ENCODE results near the gene ZSCAN9.

ZSCAN9 gene

DNA sequence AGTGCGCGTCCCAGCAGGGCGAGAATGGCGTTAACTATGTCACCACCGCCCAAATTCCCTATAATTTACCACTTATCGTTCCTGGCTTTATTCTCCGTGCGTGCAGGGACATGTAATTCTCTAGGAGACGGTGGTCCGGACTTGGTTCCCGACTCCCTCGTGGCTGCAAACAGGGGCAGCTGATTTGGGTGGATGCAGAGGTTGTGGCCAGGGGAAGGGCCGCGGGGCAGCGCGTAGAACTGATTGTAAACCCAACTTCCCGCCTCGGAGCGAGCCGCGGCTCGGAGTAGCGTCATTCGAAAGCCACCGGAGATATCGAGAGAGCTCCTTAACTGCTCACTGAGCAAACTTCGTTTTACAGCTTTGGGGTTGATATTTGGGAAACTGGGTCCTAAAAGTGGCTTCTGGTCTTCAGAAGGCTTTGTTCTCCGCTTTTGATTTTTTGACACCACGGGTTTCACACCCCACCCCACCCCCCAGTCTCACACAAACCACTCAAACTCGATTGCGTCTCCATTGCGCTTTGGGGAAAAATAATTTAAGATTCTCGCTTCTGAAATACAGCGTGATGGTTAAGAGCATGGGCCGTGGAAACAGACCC is 17.5 kb upstream of the ZSCAN9 start:
- no peak overlapping the region for H3K27ac ChIP-seq (ENCODE audit: low read depth, low read length)
- peak overlapping the region; percentile 56 to 73 for H3K4me3 ChIP-seq (ENCODE audit: low read depth in 1 of 2, low read length in 2 of 2)
- H3K9ac ChIP-seq (ENCODE audit: low read depth in 1 of 2, low read length in 2 of 2): peak overlapping the region in 1 of 2 donors; percentile 4
- no peaks in the 10 kb centered on the region for H3K36me3 ChIP-seq (ENCODE audit: control insufficient read depth in 1 of 2, insufficient read depth in 2 of 2, low read length in 2 of 2)
- peaks cover 28 to 58% of the 10 kb centered on the region in 2 donors for H3K27me3 ChIP-seq (ENCODE audit: control insufficient read depth in 1 of 2, insufficient read depth in 2 of 2, low read length in 2 of 2)
- peaks cover 0 to 3% of the 10 kb centered on the region in 2 donors for H3K9me3 ChIP-seq (ENCODE audit: control insufficient read depth in 1 of 2, low read length in 2 of 2)
- peaks cover 16 to 23% of the 10 kb centered on the region in 2 donors for H3K4me1 ChIP-seq (ENCODE audit: control insufficient read depth in 1 of 2, insufficient read depth in 2 of 2, low read length in 2 of 2)

- H3K27me3 ChIP-seq (ENCODE audit: control insufficient read depth in 1 of 2, insufficient read depth in 2 of 2, low read length in 2 of 2): peaks cover 33 to 64% of the 10 kb centered on the region in 2 donors
- H3K9ac ChIP-seq (ENCODE audit: low read depth in 1 of 2, low read length in 2 of 2): peak overlapping the region in 1 of 2 donors; percentile 11
Observed at GRCh38 chr6:28208111-28208659, 16.9 kb upstream of the ZSCAN9 start.

DNA sequence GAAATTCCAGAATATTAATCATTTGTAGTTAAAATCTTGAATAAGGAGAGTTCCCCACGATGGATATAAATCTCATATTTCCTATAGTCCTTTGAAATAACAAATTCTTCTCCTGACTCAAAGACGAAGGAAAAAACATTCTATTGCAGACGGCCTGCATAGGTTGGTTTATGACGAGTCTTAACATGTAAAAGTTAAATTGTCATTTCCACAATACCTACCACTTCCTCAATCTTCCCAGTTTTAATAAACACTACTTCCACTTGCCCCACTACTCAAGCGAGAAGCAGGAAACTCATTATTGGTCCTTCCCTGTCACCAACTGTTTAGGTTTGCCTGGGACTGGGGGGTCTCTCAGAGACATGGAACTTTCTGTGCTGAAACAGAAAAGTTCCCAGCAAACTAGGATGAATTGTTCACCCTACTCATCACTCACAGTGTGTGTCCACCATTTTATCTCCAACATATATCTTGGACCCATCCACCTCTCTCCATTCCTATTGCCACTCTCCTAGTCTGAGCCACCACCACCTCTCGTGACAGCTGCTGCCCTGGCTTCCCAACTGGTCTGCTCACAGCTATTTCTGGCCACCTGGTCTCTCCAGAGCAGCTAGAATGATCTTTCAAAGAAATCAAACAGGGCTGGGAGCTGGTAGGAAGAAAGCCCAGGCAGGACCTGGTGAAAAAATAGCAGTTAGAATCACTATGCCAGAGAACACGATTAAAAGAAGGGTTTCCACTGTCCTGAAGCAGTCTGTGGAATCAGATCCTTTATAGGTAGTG is 15.1 kb upstream of the ZSCAN9 start:
- Histone ChIP-seq H3K27ac (ENCODE audit: low read depth, low read length) (no peak overlapping the region), H3K4me1 (ENCODE audit: control insufficient read depth in 1 of 2, insufficient read depth in 2 of 2, low read length in 2 of 2) (peaks cover 22 to 31% of the 10 kb centered on the region in 2 donors), H3K27me3 (ENCODE audit: control insufficient read depth in 1 of 2, insufficient read depth in 2 of 2, low read length in 2 of 2) (peaks cover 33 to 68% of the 10 kb centered on the region in 2 donors), H3K9me3 (ENCODE audit: control insufficient read depth in 1 of 2, low read length in 2 of 2) (no peaks in the 10 kb centered on the region), H3K4me3 (ENCODE audit: low read depth in 1 of 2, low read length in 2 of 2) (no peak overlapping the region), H3K36me3 (ENCODE audit: control insufficient read depth in 1 of 2, insufficient read depth in 2 of 2, low read length in 2 of 2) (no peaks in the 10 kb centered on the region), H3K9ac (ENCODE audit: low read depth in 1 of 2, low read length in 2 of 2) (no peak overlapping the region)

More at GRCh38 chr6:28208111-28208659, 16.9 kb upstream of the ZSCAN9 start:
- Histone ChIP-seq H3K4me1 (ENCODE audit: control insufficient read depth in 1 of 2, insufficient read depth in 2 of 2, low read length in 2 of 2) (peaks cover 20 to 27% of the 10 kb centered on the region in 2 donors), H3K27ac (ENCODE audit: low read depth, low read length) (no peak overlapping the region), H3K9me3 (ENCODE audit: control insufficient read depth in 1 of 2, low read length in 2 of 2) (peaks cover 0 to under 1% of the 10 kb centered on the region in 2 donors), H3K4me3 (ENCODE audit: low read depth in 1 of 2, low read length in 2 of 2) (peak overlapping the region; percentile 56 to 73), H3K36me3 (ENCODE audit: control insufficient read depth in 1 of 2, insufficient read depth in 2 of 2, low read length in 2 of 2) (no peaks in the 10 kb centered on the region)

- Histone ChIP-seq H3K4me1 (ENCODE audit: control insufficient read depth in 1 of 2, insufficient read depth in 2 of 2, low read length in 2 of 2) (peaks cover 20 to 23% of the 10 kb centered on the region in 2 donors), H3K36me3 (ENCODE audit: control insufficient read depth in 1 of 2, insufficient read depth in 2 of 2, low read length in 2 of 2) (no peaks in the 10 kb centered on the region), H3K27me3 (ENCODE audit: control insufficient read depth in 1 of 2, insufficient read depth in 2 of 2, low read length in 2 of 2) (peaks cover 36 to 60% of the 10 kb centered on the region in 2 donors), H3K4me3 (ENCODE audit: low read depth in 1 of 2, low read length in 2 of 2) (peak overlapping the region; percentile 70 to 76), H3K27ac (ENCODE audit: low read depth, low read length) (no peak overlapping the region), H3K9ac (ENCODE audit: low read depth in 1 of 2, low read length in 2 of 2) (peak overlapping the region; percentile 55 to 74), H3K9me3 (ENCODE audit: control insufficient read depth in 1 of 2, low read length in 2 of 2) (no peaks in the 10 kb centered on the region)
Observed at GRCh38 chr6:28211840-28212509, 13.1 kb upstream of the ZSCAN9 start.

GRCh38 chr6:28212510-28213212 is 12.4 kb upstream of the ZSCAN9 start:
- Histone ChIP-seq H3K4me3 (ENCODE audit: low read depth in 1 of 2, low read length in 2 of 2) (peak overlapping the region; percentile 70 to 76), H3K9me3 (ENCODE audit: control insufficient read depth in 1 of 2, low read length in 2 of 2) (no peaks in the 10 kb centered on the region), H3K27me3 (ENCODE audit: control insufficient read depth in 1 of 2, insufficient read depth in 2 of 2, low read length in 2 of 2) (peaks cover 36 to 55% of the 10 kb centered on the region in 2 donors), H3K36me3 (ENCODE audit: control insufficient read depth in 1 of 2, insufficient read depth in 2 of 2, low read length in 2 of 2) (no peaks in the 10 kb centered on the region), H3K9ac (ENCODE audit: low read depth in 1 of 2, low read length in 2 of 2) (peak overlapping the region; percentile 55 to 74), H3K4me1 (ENCODE audit: control insufficient read depth in 1 of 2, insufficient read depth in 2 of 2, low read length in 2 of 2) (peaks cover 13 to 17% of the 10 kb centered on the region in 2 donors), H3K27ac (ENCODE audit: low read depth, low read length) (no peak overlapping the region)

DNA sequence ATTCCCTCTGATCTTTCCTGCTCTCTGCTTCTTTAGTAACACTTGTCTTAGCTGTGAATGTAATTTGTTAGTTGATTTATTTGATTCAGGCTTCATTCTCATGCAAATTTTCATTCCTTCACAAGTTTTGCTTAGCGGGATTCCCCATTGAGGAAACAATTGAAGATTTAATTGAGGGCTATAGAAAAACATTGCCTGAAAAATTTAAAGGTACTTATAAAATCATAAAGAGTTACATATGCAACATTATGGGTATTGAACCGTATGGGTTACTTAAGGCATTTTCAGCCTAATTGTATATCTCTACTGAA is 11.9 kb upstream of the ZSCAN9 start:
- Histone ChIP-seq H3K27me3 (ENCODE audit: control insufficient read depth in 1 of 2, insufficient read depth in 2 of 2, low read length in 2 of 2) (peaks cover 32 to 50% of the 10 kb centered on the region in 2 donors), H3K4me1 (ENCODE audit: control insufficient read depth in 1 of 2, insufficient read depth in 2 of 2, low read length in 2 of 2) (peaks cover 10 to 14% of the 10 kb centered on the region in 2 donors), H3K27ac (ENCODE audit: low read depth, low read length) (no peak overlapping the region), H3K4me3 (ENCODE audit: low read depth in 1 of 2, low read length in 2 of 2) (peak overlapping the region; percentile 70 to 76), H3K9ac (ENCODE audit: low read depth in 1 of 2, low read length in 2 of 2) (peak overlapping the region in 1 of 2 donors; percentile 55), H3K36me3 (ENCODE audit: control insufficient read depth in 1 of 2, insufficient read depth in 2 of 2, low read length in 2 of 2) (no peaks in the 10 kb centered on the region), H3K9me3 (ENCODE audit: control insufficient read depth in 1 of 2, low read length in 2 of 2) (no peaks in the 10 kb centered on the region)

GRCh38 chr6:28215425-28215824 is 9.7 kb upstream of the ZSCAN9 start:
- H3K9me3 ChIP-seq (ENCODE audit: control insufficient read depth in 1 of 2, low read length in 2 of 2): no peaks in the 10 kb centered on the region
- peaks cover 20 to 33% of the 10 kb centered on the region in 2 donors for H3K27me3 ChIP-seq (ENCODE audit: control insufficient read depth in 1 of 2, insufficient read depth in 2 of 2, low read length in 2 of 2)
- no peak overlapping the region for H3K9ac ChIP-seq (ENCODE audit: low read depth in 1 of 2, low read length in 2 of 2)
- H3K4me3 ChIP-seq (ENCODE audit: low read depth in 1 of 2, low read length in 2 of 2): peak overlapping the region in 1 of 2 donors; percentile 44
- no peaks in the 10 kb centered on the region for H3K36me3 ChIP-seq (ENCODE audit: control insufficient read depth in 1 of 2, insufficient read depth in 2 of 2, low read length in 2 of 2)
- no peak overlapping the region for H3K27ac ChIP-seq (ENCODE audit: low read depth, low read length)
- peaks cover 12 to 13% of the 10 kb centered on the region in 2 donors for H3K4me1 ChIP-seq (ENCODE audit: control insufficient read depth in 1 of 2, insufficient read depth in 2 of 2, low read length in 2 of 2)

DNA sequence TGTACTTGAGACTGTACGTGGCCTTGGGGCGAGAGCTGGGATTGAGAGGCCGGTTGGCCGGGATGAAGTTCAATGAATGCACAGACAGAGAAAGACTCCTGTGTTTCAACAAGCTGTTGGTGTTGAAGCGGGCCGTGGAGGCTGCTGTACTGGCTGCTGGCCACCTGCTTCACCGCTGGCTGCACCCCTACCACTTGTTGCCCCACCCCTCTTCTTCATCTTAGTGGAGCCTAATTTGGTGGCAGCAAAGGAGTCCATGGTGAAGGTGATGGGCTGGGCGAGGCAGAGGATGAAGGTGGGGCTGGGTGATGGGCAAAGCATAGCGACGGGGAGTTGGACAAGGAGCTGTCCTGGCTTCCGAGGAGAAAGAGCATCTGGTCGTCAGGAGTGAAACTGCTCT is 7.2 kb upstream of the ZSCAN9 start:
- H3K4me3 ChIP-seq (ENCODE audit: low read depth in 1 of 2, low read length in 2 of 2): peak overlapping the region; percentile 71 to 75
- H3K9ac ChIP-seq (ENCODE audit: low read depth in 1 of 2, low read length in 2 of 2): peak overlapping the region in 1 of 2 donors; percentile 39
- no peaks in the 10 kb centered on the region for H3K9me3 ChIP-seq (ENCODE audit: control insufficient read depth in 1 of 2, low read length in 2 of 2)
- no peaks in the 10 kb centered on the region for H3K36me3 ChIP-seq (ENCODE audit: control insufficient read depth in 1 of 2, insufficient read depth in 2 of 2, low read length in 2 of 2)
- H3K27me3 ChIP-seq (ENCODE audit: control insufficient read depth in 1 of 2, insufficient read depth in 2 of 2, low read length in 2 of 2): peaks cover 14 to 34% of the 10 kb centered on the region in 2 donors
- H3K4me1 ChIP-seq (ENCODE audit: control insufficient read depth in 1 of 2, insufficient read depth in 2 of 2, low read length in 2 of 2): peaks cover 11 to 12% of the 10 kb centered on the region in 2 donors
- no peak overlapping the region for H3K27ac ChIP-seq (ENCODE audit: low read depth, low read length)

DNA sequence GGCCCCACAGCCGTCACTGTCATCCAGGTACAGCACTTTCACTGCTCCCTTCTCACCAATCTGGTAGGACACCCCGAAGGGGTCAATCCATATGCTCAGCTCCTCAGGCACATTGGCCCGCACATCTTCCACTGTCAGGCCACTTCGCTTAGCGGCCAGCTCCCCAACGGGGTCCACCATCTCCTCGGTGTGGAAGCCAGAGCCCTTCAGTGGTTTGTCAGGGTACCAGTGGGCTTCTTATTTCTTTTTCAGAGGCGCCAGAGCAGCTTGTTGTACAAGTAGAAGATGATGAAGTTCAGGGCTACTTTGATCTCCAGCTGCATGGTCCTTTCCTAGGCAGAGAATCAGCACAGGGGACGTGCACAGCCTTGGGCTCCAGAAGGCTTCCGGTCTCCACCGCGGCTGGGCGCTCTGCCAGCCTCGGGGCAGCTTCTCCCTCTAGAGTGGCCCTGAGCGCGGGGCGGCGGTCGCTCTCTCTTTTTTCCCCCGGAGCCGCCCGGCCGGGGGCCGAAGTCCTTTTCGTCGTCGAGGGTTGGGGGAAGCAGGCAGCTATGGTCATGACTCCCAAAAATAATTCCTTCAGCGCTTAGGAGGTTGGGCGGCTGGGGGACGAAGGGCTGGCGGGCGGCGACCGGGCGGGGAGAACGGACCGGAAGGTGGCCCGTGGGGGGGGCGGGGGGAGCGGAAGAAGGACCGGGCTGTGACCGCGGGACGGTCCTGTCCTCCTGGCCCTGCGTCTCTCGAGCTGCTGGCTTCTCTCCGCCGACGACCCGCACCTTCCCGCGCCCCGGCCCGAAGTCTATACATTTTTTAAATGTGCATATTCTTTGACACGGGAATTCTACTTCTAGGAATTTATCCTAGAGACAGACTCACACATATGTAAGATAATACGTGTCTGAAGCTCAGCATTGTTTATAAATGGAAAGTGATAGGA is 6.5 kb upstream of the ZSCAN9 start:
- Histone ChIP-seq H3K9me3 (ENCODE audit: control insufficient read depth in 1 of 2, low read length in 2 of 2) (no peaks in the 10 kb centered on the region), H3K36me3 (ENCODE audit: control insufficient read depth in 1 of 2, insufficient read depth in 2 of 2, low read length in 2 of 2) (no peaks in the 10 kb centered on the region), H3K4me3 (ENCODE audit: low read depth in 1 of 2, low read length in 2 of 2) (peak overlapping the region; percentile 71 to 75), H3K27ac (ENCODE audit: low read depth, low read length) (peak overlapping the region; percentile 27), H3K9ac (ENCODE audit: low read depth in 1 of 2, low read length in 2 of 2) (peak overlapping the region in 1 of 2 donors; percentile 39), H3K27me3 (ENCODE audit: control insufficient read depth in 1 of 2, insufficient read depth in 2 of 2, low read length in 2 of 2) (peaks cover 12 to 27% of the 10 kb centered on the region in 2 donors), H3K4me1 (ENCODE audit: control insufficient read depth in 1 of 2, insufficient read depth in 2 of 2, low read length in 2 of 2) (peaks cover 4 to 8% of the 10 kb centered on the region in 2 donors)

Data from duodenal mucosa (tissue), 2 donors.